ENCODE results near the gene LTF.

The LTF gene

GRCh38 chr3:46470831-46471230 lies 6.1 kb upstream of the LTF start:
- in situ Hi-C loops (cut with HindIII; ENCODE audit: low sequenced_read_pairs): no loop called here

GRCh38 chr3:46469680-46470357 lies 5.1 kb upstream of the LTF start:
- in situ Hi-C loops (cut with HindIII; ENCODE audit: low sequenced_read_pairs): no loop called here

GRCh38 chr3:46468753-46469600 lies 4.3 kb upstream of the LTF start:
- in situ Hi-C loops (cut with HindIII; ENCODE audit: low sequenced_read_pairs): no loop called here

- in situ Hi-C loops (cut with HindIII; ENCODE audit: low sequenced_read_pairs): no loop called here
These were observed 2.9 kb upstream of the LTF start for GRCh38 chr3:46467562-46467961.

- in situ Hi-C loops (cut with HindIII; ENCODE audit: low sequenced_read_pairs): no loop called here
These were observed 2.2 kb upstream of the LTF start for GRCh38 chr3:46466871-46467403.

GRCh38 chr3:46466273-46466672 lies 1.6 kb upstream of the LTF start:
- in situ Hi-C loops (cut with HindIII; ENCODE audit: low sequenced_read_pairs): no loop called here

- in situ Hi-C loops (cut with HindIII; ENCODE audit: low sequenced_read_pairs): no loop called here
These were observed 453 bp upstream of the LTF start for GRCh38 chr3:46465196-46465520.

- in situ Hi-C loops (cut with HindIII; ENCODE audit: low sequenced_read_pairs): no loop called here
These were observed 850 bp downstream of the LTF start for GRCh38 chr3:46463868-46464241.

GRCh38 chr3:46463120-46463867 lies 1.4 kb downstream of the LTF start:
- in situ Hi-C loops (cut with HindIII; ENCODE audit: low sequenced_read_pairs): no loop called here

- in situ Hi-C loops (cut with HindIII; ENCODE audit: low sequenced_read_pairs): no loop called here
These were observed 2.2 kb downstream of the LTF start for GRCh38 chr3:46462511-46462910.

- in situ Hi-C loops (cut with HindIII; ENCODE audit: low sequenced_read_pairs): no loop called here
These were observed 2.6 kb downstream of the LTF start for GRCh38 chr3:46462111-46462510.

GRCh38 chr3:46460051-46460450 lies 4.7 kb downstream of the LTF start:
- in situ Hi-C loops (cut with HindIII; ENCODE audit: low sequenced_read_pairs): no loop called here

- in situ Hi-C loops (cut with HindIII; ENCODE audit: low sequenced_read_pairs): no loop called here
These were observed 8.6 kb downstream of the LTF start for GRCh38 chr3:46456118-46456517.

- in situ Hi-C loops (cut with HindIII; ENCODE audit: low sequenced_read_pairs): no loop called here
These were observed 9.2 kb downstream of the LTF start for GRCh38 chr3:46455231-46456115.

- in situ Hi-C loops (cut with HindIII; ENCODE audit: low sequenced_read_pairs): no loop called here
These were observed 10.1 kb downstream of the LTF start for GRCh38 chr3:46454606-46455005.

GRCh38 chr3:46454209-46454595 lies 10.5 kb downstream of the LTF start:
- in situ Hi-C loops (cut with HindIII; ENCODE audit: low sequenced_read_pairs): no loop called here

GRCh38 chr3:46453526-46454208 lies 11.0 kb downstream of the LTF start:
- in situ Hi-C loops (cut with HindIII; ENCODE audit: low sequenced_read_pairs): no loop called here

GRCh38 chr3:46449755-46450552 lies 14.8 kb downstream of the LTF start:
- in situ Hi-C loops (cut with HindIII; ENCODE audit: low sequenced_read_pairs): no loop called here

- in situ Hi-C loops (cut with HindIII; ENCODE audit: low sequenced_read_pairs): no loop called here
These were observed 16.0 kb downstream of the LTF start for GRCh38 chr3:46448721-46449120.
